Measurements from ENCODE around the gene EIF4E2. TPM values are rescaled to one million over a fixed set of nuclear protein-coding genes. Genes with fewer than 3 reads are reported as not detected.

EIF4E2 gene
- total and polyA plus RNA-seq, 2 of the 13 experiments (the other 11 are each of a cell fraction or from before 2014, with no cell fraction given): 25.0 to 101 TPM

- TF ChIP-seq, protein P1, sequence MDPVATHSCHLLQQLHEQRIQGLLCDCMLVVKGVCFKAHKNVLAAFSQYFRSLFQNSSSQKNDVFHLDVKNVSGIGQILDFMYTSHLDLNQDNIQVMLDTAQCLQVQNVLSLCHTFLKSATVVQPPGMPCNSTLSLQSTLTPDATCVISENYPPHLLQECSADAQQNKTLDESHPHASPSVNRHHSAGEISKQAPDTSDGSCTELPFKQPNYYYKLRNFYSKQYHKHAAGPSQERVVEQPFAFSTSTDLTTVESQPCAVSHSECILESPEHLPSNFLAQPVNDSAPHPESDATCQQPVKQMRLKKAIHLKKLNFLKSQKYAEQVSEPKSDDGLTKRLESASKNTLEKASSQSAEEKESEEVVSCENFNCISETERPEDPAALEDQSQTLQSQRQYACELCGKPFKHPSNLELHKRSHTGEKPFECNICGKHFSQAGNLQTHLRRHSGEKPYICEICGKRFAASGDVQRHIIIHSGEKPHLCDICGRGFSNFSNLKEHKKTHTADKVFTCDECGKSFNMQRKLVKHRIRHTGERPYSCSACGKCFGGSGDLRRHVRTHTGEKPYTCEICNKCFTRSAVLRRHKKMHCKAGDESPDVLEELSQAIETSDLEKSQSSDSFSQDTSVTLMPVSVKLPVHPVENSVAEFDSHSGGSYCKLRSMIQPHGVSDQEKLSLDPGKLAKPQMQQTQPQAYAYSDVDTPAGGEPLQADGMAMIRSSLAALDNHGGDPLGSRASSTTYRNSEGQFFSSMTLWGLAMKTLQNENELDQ (CRISPR knock-in tag; IDR thresholded peaks at IDR 0.05; ENCODE audit: borderline replicate concordance): no peak
- no peak for TF ChIP-seq ZNF331 (CRISPR knock-in tag; IDR thresholded peaks at IDR 0.05)
- TF ChIP-seq PPARG (CRISPR knock-in tag; conservative IDR thresholded peaks at IDR 0.05): no peak
- no peak for TF ChIP-seq AFF4 (CRISPR knock-in tag; IDR thresholded peaks at IDR 0.05)
Measured at GRCh38 chr2:232505856-232506255, 44.6 kb upstream of the EIF4E2 start (continued).

DNA sequence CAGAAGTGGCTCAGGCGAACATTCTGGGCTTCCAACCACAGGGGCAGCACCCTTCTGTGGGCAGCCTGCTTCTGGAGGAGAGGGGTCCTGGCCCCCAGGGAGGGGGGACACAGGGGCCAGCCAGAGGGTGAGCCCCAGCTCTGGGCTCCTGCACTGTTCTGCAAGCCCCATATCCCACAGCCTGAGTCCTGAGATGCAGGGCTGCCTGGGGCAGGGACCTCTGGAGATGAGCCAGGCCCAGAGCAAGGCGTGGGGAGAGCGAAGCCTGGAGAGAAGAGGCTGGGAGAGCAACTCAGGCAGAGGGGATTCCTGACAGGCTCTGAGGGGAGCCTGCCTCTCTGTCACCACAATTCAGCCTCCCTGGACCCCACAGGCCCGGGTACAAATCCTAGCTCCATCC lies 43.8 kb upstream of the EIF4E2 start:
- WGBS (ENCODE audit: low lambda C conversion rate): 28% methylated on average over 3 of the region's 4 CpGs
- DNase-seq (ENCODE audit: low spot score): no peak
- ChIA-PET POLR2A (no interaction called here), CTCF (ENCODE audit: low intra/inter-chr PET ratio, low total read pairs) (no interaction called here)
- H3K4me1 ChIP-seq (ENCODE audit: insufficient read depth, low read length): peaks cover 11% of the 10 kb centered on the region
- peaks cover 17 to 75% of the 10 kb centered on the region in 2 experiments for H3K27me3 ChIP-seq (ENCODE audit: control insufficient read depth in 1 of 2, insufficient read depth in 2 of 2, low read length in 2 of 2)
- H3K9ac ChIP-seq (ENCODE audit: insufficient read depth, low read depth, low read length): no peak overlapping the region
- no peaks in the 10 kb centered on the region for H4K20me1 ChIP-seq (ENCODE audit: insufficient read depth, low read length)
- no peak overlapping the region for H3K4me3 ChIP-seq (replicated peaks in 1 of 3; ENCODE audit: insufficient read depth in 1 of 3, low read depth in 2 of 3, low read length in 3 of 3)
- no peak overlapping the region for H3K27ac ChIP-seq (ENCODE audit: extremely low read length, insufficient read depth, low read length)
- FAIRE-seq: no peak
- H3K79me2 ChIP-seq (ENCODE audit: insufficient read depth, low read length): no peaks in the 10 kb centered on the region
- in situ Hi-C loops (cut with HindIII; ENCODE audit: extremely low pct_ligation_motif_present, low pct_unique_long_range_greater_than_20kb) (no loop called here), intact Hi-C loops (cut with micrococcal nuclease; ENCODE audit: unreplicated experiment) (no loop called here)
- no peaks in the 10 kb centered on the region for H3K36me3 ChIP-seq (replicated peaks in 1 of 2; ENCODE audit: control insufficient read depth in 1 of 2, insufficient read depth in 2 of 2, low read length in 2 of 2)
- no TSS peak for BruUV-seq (replicated peaks)
- no peak overlapping the region for H3K4me2 ChIP-seq (ENCODE audit: low read depth, low read length)
- H2AFZ ChIP-seq (ENCODE audit: low read length): no peak overlapping the region
- no peaks in the 10 kb centered on the region for H3K9me3 ChIP-seq (ENCODE audit: low read length)
- ATAC-seq: peak; percentile 4; the same call in 1 of the 3 replicates
- TF ChIP-seq ZNF17 (CRISPR knock-in tag; IDR thresholded peaks at IDR 0.05): no peak
- TF ChIP-seq TSC22D2 (CRISPR knock-in tag; IDR thresholded peaks at IDR 0.05; ENCODE audit: borderline replicate concordance): no peak
- TF ChIP-seq LRRFIP1 (CRISPR knock-in tag; conservative IDR thresholded peaks at IDR 0.05): no peak
- no peak for TF ChIP-seq ZNF670 (CRISPR knock-in tag; IDR thresholded peaks at IDR 0.05; ENCODE audit: borderline replicate concordance)
- no peak for TF ChIP-seq HMGXB4 (CRISPR knock-in tag; IDR thresholded peaks at IDR 0.05; ENCODE audit: borderline replicate concordance in 1 of 2, low read depth in 1 of 2)
- no peak for TF ChIP-seq KAT7 (CRISPR knock-in tag; IDR thresholded peaks at IDR 0.05; ENCODE audit: borderline replicate concordance)
- TF ChIP-seq ZMAT5 (CRISPR knock-in tag; IDR thresholded peaks at IDR 0.05; ENCODE audit: borderline replicate concordance, low read depth): no peak

Data from HepG2 (cell line).